HT-29 (cell line): Measurements from ENCODE around the gene PRKD2. TPM values are rescaled to one million over a fixed set of nuclear protein-coding genes. Genes with fewer than 3 reads are reported as not detected.
A peak's percentile ranks its signal among the peaks of the same experiment; 100 is the strongest.

Source experiments
- DNase-seq: peaks from one replicate; pipeline ENCODE4 v3.0.0-alpha.2; 2015; ENCODE audit warnings: low spot score
- total RNA-seq: library from RNA; depleted of rRNA; stranded (reverse); fragments of >200 nt; shearing (Covaris generic); gene quantifications from 2 replicates; pipeline ENCODE4 v1.2.3, GENCODE V29; 2014

PRKD2 gene
- total RNA-seq, 1 experiment from 2014 or later: 83.3 TPM

GRCh38 chr19:46661735-46662592 is 55.0 kb downstream of the PRKD2 start:
- DNase-seq: peak; percentile 95

DNA sequence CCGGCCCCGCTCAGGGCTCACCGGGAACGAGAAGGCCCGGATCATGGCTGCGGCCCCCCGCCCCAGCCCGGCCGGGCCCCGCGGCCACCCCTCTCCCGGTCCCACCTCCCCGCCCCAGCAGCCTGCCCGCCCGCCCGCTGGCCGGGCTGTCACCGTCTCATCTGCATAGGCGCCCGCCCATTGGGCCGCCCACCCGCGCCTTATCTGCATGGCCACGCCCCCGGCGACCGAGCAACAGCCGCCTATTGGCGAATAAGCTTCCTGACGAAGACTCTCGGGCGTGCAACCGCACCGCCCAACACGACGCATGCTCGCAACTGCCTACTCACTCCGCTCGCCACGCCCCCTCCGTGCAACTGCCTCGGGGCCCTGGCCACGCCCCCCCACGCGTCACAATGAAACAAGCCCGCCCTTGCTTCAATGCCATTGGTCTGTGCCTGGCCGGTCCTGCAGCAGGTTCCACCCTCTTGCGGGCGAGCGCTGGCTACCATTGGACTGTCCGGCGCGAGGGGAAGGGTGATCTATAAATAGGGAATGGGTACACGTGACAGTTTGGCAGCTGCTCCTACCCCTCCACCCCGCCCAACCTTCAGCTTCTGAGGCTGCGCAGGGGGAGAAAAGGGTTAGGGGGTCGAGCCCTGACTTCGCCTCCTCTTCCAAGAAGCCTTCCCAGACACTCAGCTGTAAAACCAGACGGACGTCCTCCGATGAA is 55.7 kb downstream of the PRKD2 start, which contains the start of gene DACT3:
Gene DACT3 (minus strand): TSS at position 163 of the 712 bp plus-strand sequence. CDS start 118 bp downstream, at position 45.
- peak; percentile 100 for DNase-seq

DNA sequence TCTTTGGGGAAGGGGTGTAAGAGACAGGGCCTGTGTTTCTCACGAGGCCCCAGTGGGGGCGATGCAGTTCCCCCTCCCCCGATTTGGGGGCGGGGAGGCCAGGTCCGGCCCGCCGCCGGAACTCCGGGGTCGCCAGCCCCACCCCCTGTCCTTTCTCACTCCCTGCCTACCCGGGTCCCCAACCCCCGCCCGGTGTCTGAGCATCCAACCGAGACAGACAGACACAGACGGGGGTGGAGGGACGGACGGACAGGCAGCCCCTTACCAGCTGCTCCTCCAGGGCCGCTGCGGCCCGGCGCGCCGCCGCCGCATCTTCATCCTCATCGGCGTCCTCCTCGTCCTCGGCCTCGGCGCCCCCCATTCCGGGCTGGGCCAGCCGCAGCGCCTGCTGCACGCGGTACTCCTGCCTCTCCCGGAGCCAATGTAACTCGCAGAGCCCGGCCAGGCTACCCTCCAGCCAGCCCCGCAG is 56.3 kb downstream of the PRKD2 start:
- no peak for DNase-seq

- DNase-seq: no peak
Measured at GRCh38 chr19:46660008-46660517, 56.9 kb downstream of the PRKD2 start.

GRCh38 chr19:46659151-46660007 is 57.5 kb downstream of the PRKD2 start:
- no peak for DNase-seq

DNA sequence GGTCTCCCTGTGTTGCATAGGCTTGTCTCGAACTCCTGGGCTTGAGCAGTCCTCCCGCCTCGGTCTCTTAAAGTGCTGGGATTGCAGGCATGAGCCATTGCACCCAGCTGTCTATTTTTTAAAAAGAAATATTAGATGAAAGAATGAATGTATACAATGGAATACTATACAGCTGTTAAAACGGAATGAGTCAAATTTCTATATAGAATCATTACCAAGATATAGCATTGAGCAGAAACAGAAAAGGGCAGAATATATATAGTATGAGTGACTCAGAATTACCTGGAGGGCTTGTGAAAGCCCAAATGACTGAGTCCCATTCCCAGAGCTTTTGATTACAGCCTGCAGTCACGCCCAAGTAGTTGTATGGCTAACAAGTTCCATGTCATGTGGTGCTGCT is 60.4 kb downstream of the PRKD2 start:
- no peak for DNase-seq

- no peak for DNase-seq
Measured at GRCh38 chr19:46654621-46655152, 62.2 kb downstream of the PRKD2 start.

- DNase-seq: no peak
Measured at GRCh38 chr19:46650445-46650844, 66.5 kb downstream of the PRKD2 start.

- DNase-seq: no peak
Measured at GRCh38 chr19:46648961-46649960, 67.7 kb downstream of the PRKD2 start.

DNA sequence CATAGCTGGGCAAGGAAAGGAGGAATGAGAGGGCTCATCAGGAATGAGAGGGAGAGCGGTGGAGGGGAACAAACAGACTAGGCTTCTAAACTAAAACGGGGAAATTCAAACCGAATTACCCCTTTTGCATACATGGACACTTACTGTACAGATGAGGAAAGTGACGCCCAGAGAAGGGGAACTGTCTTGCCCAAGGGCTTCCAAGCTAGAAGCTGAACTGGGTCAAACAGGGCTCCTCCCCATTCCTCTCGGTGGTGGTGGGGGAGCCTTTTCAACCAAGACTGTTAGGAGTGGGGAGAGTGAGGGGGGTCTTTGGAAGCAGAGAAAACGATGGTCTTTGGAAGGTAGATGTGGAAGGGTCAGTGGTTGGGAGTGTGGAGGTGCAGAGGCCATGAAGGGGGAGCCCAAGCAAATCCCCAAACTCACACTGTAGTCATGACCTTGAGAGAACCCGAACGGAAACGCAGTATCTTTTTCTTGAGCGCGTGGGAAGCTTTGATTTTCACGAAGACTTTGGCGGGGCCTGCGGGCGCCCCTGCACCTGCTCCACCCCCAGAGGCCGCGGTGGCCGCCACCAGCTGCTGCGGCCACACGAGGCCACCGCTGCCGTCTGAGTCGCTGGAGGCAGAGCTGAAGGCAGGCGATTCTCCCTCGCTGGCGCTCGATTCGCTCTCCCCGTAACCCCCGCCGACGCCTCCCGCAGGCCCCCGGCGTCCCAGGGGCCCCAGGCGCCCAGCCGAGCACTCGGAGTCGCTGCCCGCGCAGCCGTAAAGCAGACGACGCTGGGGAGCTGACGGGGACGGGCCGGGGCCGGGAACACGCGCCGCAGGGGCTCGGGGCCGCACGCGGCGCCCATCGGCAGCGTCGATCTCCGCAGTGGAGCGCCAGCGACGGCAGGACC is 68.6 kb downstream of the PRKD2 start:
- no peak for DNase-seq

DNA sequence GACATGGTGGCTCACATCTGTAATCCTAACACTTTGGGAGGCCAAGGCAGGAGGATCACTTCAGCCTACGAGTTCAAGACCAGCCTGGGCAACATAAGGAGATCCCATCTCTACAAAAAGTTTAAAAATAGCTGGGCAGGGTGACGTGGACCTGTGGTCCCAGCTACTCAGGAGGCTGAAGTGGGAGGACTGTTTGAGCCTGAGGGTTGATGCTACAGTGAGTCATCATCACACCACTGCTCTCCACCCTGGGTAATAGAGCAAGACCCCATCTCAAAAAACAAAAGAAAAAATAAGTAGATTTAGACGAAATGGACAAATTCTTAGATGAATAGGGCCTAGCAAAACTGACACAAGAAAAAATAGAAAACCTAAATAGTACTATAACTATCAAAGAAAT is 70.5 kb downstream of the PRKD2 start:
- no peak for DNase-seq

- DNase-seq: no peak
Measured at GRCh38 chr19:46644720-46645119, 72.2 kb downstream of the PRKD2 start.

DNA sequence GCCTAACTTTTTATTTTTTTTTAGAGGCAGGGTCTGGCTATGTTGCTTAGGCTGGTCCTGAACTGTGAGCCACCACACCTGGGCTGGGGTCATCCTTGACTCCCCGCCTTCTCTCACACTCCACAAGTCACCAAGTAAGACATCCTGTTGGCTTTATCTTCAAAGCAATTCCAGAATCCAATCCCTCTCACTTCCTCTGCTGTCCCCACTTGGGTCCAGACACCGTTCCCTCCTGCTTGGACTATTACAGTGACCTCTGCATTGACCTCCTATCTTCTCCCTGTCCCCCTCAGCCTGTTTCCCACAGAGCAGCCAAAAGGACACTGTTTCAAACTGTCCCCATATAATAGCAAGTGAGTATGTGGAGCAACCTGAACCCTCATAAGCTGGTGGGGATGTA is 76.3 kb downstream of the PRKD2 start:
- DNase-seq: no peak

GRCh38 chr19:46639358-46640182 is 77.3 kb downstream of the PRKD2 start:
- no peak for DNase-seq

DNA sequence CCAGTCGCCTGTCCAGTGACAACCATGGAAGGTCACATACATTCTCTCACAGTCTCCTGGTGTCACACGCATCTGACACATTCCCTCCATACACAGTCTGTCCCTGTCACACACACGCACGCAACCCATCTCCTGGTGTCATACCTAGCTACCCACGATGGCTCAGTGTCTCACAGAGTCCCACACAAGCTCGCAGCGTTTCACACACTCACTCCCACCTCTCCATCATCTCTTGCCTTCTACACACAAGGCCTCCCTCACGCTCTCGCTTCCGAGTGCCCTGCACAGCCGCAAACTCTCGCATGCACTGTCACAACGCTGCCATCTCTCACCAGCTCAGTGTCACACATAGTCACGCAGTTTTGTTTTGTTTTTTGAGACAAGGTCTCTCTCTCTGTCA is 79.7 kb downstream of the PRKD2 start:
- no peak for DNase-seq

DNA sequence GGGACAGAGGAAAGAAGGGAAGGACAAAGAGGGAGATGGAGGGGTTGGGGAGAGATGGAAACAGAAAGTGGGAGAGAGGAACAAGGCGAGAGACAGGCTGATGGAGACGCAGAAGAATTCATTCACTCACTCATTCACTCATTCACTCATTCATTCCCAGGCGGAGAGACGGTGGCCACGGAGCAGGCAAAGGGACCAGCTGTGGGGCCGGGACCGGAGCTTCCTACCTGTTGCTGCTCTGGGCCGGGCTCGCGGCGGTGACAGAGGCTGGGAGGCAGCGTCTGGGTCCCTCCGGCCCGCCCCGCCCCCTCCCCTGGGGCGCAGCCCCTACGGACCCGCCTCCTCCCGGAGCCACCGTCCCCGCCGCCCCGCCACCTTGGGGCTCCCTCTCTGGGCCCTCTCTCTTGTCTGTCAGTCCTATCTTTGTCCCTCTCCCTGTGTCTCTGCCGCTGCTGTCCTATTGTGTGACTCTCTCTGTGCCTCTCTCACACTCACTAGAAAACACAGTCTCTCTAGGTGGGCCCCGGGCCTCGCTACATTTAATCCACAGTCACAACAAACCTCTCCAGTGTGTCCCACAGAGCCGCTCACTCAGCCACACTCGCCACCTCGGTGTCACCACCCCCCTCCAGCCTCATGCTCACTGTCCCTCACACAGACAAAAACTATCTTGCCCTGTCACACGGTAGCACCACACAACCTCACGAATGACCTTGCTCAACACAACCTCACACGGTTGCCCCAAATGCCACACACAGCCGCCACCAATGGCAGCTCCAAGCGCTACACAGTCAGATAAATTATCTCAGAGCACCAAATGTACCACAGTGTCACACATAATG is 80.8 kb downstream of the PRKD2 start, which contains the start of gene GNG8:
Gene GNG8 (minus strand): TSS at position 283 of the 842 bp plus-strand sequence. CDS start 1,520 bp downstream, outside the sequence.
- no peak for DNase-seq
